HFFc6 (cell line): ENCODE results near the gene ENTPD6. TPM values are rescaled to one million over a fixed set of nuclear protein-coding genes. Genes with fewer than 3 reads are reported as not detected.

Source experiments
- DNase-seq: peaks from one replicate; pipeline ENCODE4 v3.0.0-alpha.2; 2018
- H3K27ac Mint-ChIP-seq: 2 replicates; pipeline ENCODE4 v1.8.0; 2020; ENCODE audit warnings: mild to moderate bottlenecking, mixed read lengths
- H3K27me3 Mint-ChIP-seq: 2 replicates; pipeline ENCODE4 v1.8.0; 2021; ENCODE audit warnings: mild to moderate bottlenecking, moderate library complexity, mixed read lengths; ENCODE audit not compliant: insufficient read depth
- H3K36me3 Mint-ChIP-seq: 2 replicates; pipeline ENCODE4 v1.8.0; 2021; ENCODE audit warnings: low read depth, mixed read lengths
- H3K4me1 Mint-ChIP-seq: 2 replicates; pipeline ENCODE4 v1.8.0; 2020; ENCODE audit warnings: low read depth, mixed read lengths
- H3K4me3 Mint-ChIP-seq: 2 replicates; pipeline ENCODE4 v1.8.0; 2020; ENCODE audit warnings: mild to moderate bottlenecking, moderate library complexity, mixed read lengths
- H3K9me3 Mint-ChIP-seq: 2 replicates; pipeline ENCODE4 v1.8.0; 2020; ENCODE audit warnings: mild to moderate bottlenecking, mixed read lengths
- total RNA-seq, 6 experiments: library from RNA; stranded (reverse); fragmentation: NEBNext Ultra II Directional; extraction: Animal tissue kit (Norgen Biotek cat#: 25700); gene quantifications; 2 replicates in 1 of 6; 3 replicates in 5 of 6; pipeline ENCODE4 v1.2.3, GENCODE V29; 2021
- TF ChIP-seq, protein P1 (sequence below): fragments of 200-600 bp; sonication (generic); IDR thresholded peaks from 2 replicates; pipeline ENCODE4 v1.5.0; 2021; ENCODE audit warnings: antibody characterized with exemption, mild to moderate bottlenecking

The ENTPD6 gene
- total RNA-seq, 6 experiments from 2014 or later = 46.2 to 53.2 (median 51.6) TPM

GRCh38 chr20:25249198-25249931, 53.9 kb downstream of the ENTPD6 start:
- Mint-ChIP-seq H3K4me3 (peak overlapping the region; percentile 99), H3K9me3 (no peaks in the 10 kb centered on the region), H3K27me3 (no peaks in the 10 kb centered on the region; the same call in 1 of the 2 replicates), H3K36me3 (peaks cover 18% of the 10 kb centered on the region; the same call in 1 of the 2 replicates), H3K4me1 (peaks cover 53% of the 10 kb centered on the region), H3K27ac (peak overlapping the region; percentile 82)
- DNase-seq = no peak
- TF ChIP-seq, protein P1, sequence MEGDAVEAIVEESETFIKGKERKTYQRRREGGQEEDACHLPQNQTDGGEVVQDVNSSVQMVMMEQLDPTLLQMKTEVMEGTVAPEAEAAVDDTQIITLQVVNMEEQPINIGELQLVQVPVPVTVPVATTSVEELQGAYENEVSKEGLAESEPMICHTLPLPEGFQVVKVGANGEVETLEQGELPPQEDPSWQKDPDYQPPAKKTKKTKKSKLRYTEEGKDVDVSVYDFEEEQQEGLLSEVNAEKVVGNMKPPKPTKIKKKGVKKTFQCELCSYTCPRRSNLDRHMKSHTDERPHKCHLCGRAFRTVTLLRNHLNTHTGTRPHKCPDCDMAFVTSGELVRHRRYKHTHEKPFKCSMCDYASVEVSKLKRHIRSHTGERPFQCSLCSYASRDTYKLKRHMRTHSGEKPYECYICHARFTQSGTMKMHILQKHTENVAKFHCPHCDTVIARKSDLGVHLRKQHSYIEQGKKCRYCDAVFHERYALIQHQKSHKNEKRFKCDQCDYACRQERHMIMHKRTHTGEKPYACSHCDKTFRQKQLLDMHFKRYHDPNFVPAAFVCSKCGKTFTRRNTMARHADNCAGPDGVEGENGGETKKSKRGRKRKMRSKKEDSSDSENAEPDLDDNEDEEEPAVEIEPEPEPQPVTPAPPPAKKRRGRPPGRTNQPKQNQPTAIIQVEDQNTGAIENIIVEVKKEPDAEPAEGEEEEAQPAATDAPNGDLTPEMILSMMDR = no peak

GRCh38 chr20:25250508-25250907, 55.0 kb downstream of the ENTPD6 start:
- Mint-ChIP-seq H3K27ac (no peak overlapping the region), H3K4me1 (peaks cover 58% of the 10 kb centered on the region), H3K9me3 (no peaks in the 10 kb centered on the region), H3K27me3 (no peaks in the 10 kb centered on the region; the same call in 1 of the 2 replicates), H3K4me3 (peak overlapping the region; percentile 47; the same call in 1 of the 2 replicates), H3K36me3 (peaks cover 18% of the 10 kb centered on the region; the same call in 1 of the 2 replicates)
- TF ChIP-seq, protein P1 = no peak
- DNase-seq = no peak

GRCh38 chr20:25251019-25251418, 55.5 kb downstream of the ENTPD6 start:
- TF ChIP-seq, protein P1 = no peak
- no peaks in the 10 kb centered on the region; the same call in 1 of the 2 replicates for H3K27me3 Mint-ChIP-seq
- peaks cover 59% of the 10 kb centered on the region for H3K4me1 Mint-ChIP-seq
- H3K27ac Mint-ChIP-seq = no peak overlapping the region
- no peak overlapping the region for H3K4me3 Mint-ChIP-seq
- DNase-seq = no peak
- peaks cover 18% of the 10 kb centered on the region; the same call in 1 of the 2 replicates for H3K36me3 Mint-ChIP-seq
- H3K9me3 Mint-ChIP-seq = no peaks in the 10 kb centered on the region

DNA sequence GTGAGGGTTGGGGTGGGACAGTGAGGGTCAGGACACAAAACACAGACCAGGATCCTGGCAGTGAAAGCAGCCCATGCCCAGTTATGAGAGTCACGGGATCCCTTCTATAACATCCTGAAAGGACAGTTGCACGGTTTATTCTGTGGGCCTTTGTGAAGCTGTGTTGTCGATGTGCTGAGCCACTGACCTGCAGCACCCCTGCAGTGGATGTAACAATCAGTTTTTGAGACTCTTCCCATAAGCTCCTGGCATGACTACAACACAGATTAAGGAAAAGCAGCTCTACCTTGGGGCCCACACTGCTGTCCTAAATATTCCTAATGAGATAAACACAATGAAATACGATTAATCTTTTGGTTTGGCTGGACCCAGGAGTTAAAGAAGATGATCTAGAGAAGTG, 56.0 kb downstream of the ENTPD6 start:
- Mint-ChIP-seq H3K27ac (no peak overlapping the region), H3K27me3 (no peaks in the 10 kb centered on the region; the same call in 1 of the 2 replicates), H3K9me3 (no peaks in the 10 kb centered on the region), H3K36me3 (peaks cover 18% of the 10 kb centered on the region; the same call in 1 of the 2 replicates), H3K4me1 (peaks cover 61% of the 10 kb centered on the region), H3K4me3 (no peak overlapping the region)
- no peak for DNase-seq
- TF ChIP-seq, protein P1 = no peak

- H3K27me3 Mint-ChIP-seq = no peaks in the 10 kb centered on the region; the same call in 1 of the 2 replicates
- H3K27ac Mint-ChIP-seq = no peak overlapping the region
- H3K4me3 Mint-ChIP-seq = no peak overlapping the region
- DNase-seq = no peak
- peaks cover 55% of the 10 kb centered on the region for H3K4me1 Mint-ChIP-seq
- no peaks in the 10 kb centered on the region for H3K9me3 Mint-ChIP-seq
- peaks cover 18% of the 10 kb centered on the region; the same call in 1 of the 2 replicates for H3K36me3 Mint-ChIP-seq
- TF ChIP-seq, protein P1 = no peak
These were observed 56.7 kb downstream of the ENTPD6 start for GRCh38 chr20:25252230-25252651.
